Ishikawa (cell line): Measurements from ENCODE around the gene UFC1.

Experiments
- CEBPB ChIP-seq: IDR thresholded peaks from 2 replicates; pipeline ENCODE4 v1.6.1; 2012
- CREB1 ChIP-seq: IDR thresholded peaks from 2 replicates; pipeline ENCODE4 v1.6.1; 2012; ENCODE audit warnings: low read depth
- EGR1 ChIP-seq: IDR thresholded peaks from 2 replicates; pipeline ENCODE4 v1.6.1; 2012
- EP300 ChIP-seq: IDR thresholded peaks from 2 replicates; pipeline ENCODE4 v1.6.1; 2012; ENCODE audit warnings: borderline replicate concordance
- FOXM1 ChIP-seq: IDR thresholded peaks from 2 replicates; pipeline ENCODE4 v1.6.1; 2012; ENCODE audit warnings: low read depth, borderline replicate concordance
- MAX ChIP-seq: IDR thresholded peaks from 2 replicates; pipeline ENCODE4 v1.6.1; 2012
- NFIC ChIP-seq: IDR thresholded peaks from 2 replicates; pipeline ENCODE4 v1.6.1; 2012
- RAD21 ChIP-seq: IDR thresholded peaks from 2 replicates; pipeline ENCODE4 v1.6.1; 2012; ENCODE audit warnings: low read depth
- TAF1 ChIP-seq: IDR thresholded peaks from 2 replicates; pipeline ENCODE4 v1.6.1; 2012; ENCODE audit warnings: low read depth, mild to moderate bottlenecking
- TCF12 ChIP-seq: IDR thresholded peaks from 2 replicates; pipeline ENCODE4 v1.6.1; 2012; ENCODE audit warnings: low read depth
- TEAD4 ChIP-seq: IDR thresholded peaks from 2 replicates; pipeline ENCODE4 v1.6.1; 2012
- YY1 ChIP-seq: IDR thresholded peaks from 2 replicates; pipeline ENCODE4 v1.6.1; 2012; ENCODE audit warnings: low read depth
- ZBTB7A ChIP-seq: IDR thresholded peaks from 2 replicates; pipeline ENCODE4 v1.6.1; 2012; ENCODE audit warnings: low read depth
- TF ChIP-seq, protein P1 (sequence below): IDR thresholded peaks from 2 replicates; pipeline ENCODE4 v1.6.1; 2012; ENCODE audit warnings: low read depth, mild to moderate bottlenecking
- TF ChIP-seq, protein P2 (sequence below): IDR thresholded peaks from 2 replicates; pipeline ENCODE4 v1.6.1; 2012

The UFC1 gene

GRCh38 chr1:161159087-161159912 is 5.5 kb downstream of the UFC1 start, which contains the start of gene USP21:
Gene USP21, plus strand, starts transcription at chr1:161159500. Its CDS starts 1,141 bp downstream, at chr1:161160641.
- TF ChIP-seq EP300 (0 out of 2 replicates have a peak, but pooled peaks have one; percentile 22), CREB1 (no peak), MAX (peak; percentile 12), TAF1 (peak; percentile 100), YY1 (peak; percentile 97), TCF12 (peak; percentile 62), FOXM1 (no peak)

DNA sequence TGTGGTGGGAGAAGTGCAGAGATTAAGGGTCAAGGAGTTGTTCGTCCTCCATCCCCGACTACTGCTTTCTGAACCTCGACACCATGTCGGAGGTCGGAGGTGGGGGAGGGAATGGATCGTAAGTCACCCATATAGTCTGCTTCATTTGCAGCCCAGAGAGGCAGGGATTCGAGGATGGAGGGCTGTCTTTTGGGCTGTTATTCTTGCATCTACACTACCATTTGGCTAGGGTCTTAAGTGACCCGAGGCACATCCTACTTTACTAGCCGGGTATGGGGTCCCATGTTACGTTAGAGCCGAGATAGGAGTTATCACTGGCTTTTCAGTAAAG is 6.1 kb downstream of the UFC1 start:
- no peak for TF ChIP-seq NFIC
- TF ChIP-seq CEBPB: no peak
- no peak for TF ChIP-seq RAD21
- no peak for TF ChIP-seq TCF12
- no peak for TF ChIP-seq MAX
- TF ChIP-seq, protein P1, sequence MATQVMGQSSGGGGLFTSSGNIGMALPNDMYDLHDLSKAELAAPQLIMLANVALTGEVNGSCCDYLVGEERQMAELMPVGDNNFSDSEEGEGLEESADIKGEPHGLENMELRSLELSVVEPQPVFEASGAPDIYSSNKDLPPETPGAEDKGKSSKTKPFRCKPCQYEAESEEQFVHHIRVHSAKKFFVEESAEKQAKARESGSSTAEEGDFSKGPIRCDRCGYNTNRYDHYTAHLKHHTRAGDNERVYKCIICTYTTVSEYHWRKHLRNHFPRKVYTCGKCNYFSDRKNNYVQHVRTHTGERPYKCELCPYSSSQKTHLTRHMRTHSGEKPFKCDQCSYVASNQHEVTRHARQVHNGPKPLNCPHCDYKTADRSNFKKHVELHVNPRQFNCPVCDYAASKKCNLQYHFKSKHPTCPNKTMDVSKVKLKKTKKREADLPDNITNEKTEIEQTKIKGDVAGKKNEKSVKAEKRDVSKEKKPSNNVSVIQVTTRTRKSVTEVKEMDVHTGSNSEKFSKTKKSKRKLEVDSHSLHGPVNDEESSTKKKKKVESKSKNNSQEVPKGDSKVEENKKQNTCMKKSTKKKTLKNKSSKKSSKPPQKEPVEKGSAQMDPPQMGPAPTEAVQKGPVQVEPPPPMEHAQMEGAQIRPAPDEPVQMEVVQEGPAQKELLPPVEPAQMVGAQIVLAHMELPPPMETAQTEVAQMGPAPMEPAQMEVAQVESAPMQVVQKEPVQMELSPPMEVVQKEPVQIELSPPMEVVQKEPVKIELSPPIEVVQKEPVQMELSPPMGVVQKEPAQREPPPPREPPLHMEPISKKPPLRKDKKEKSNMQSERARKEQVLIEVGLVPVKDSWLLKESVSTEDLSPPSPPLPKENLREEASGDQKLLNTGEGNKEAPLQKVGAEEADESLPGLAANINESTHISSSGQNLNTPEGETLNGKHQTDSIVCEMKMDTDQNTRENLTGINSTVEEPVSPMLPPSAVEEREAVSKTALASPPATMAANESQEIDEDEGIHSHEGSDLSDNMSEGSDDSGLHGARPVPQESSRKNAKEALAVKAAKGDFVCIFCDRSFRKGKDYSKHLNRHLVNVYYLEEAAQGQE: no peak
- TF ChIP-seq, protein P2, sequence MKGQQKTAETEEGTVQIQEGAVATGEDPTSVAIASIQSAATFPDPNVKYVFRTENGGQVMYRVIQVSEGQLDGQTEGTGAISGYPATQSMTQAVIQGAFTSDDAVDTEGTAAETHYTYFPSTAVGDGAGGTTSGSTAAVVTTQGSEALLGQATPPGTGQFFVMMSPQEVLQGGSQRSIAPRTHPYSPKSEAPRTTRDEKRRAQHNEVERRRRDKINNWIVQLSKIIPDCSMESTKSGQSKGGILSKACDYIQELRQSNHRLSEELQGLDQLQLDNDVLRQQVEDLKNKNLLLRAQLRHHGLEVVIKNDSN: no peak
- no peak for TF ChIP-seq TEAD4
- TF ChIP-seq EP300: no peak
- no peak for TF ChIP-seq EGR1
- TF ChIP-seq FOXM1: no peak
- no peak for TF ChIP-seq TAF1
- no peak for TF ChIP-seq ZBTB7A
- TF ChIP-seq CREB1: no peak
- no peak for TF ChIP-seq YY1

- no peak for TF ChIP-seq EP300
- no peak for TF ChIP-seq RAD21
- TF ChIP-seq, protein P1: no peak
These were observed 6.9 kb downstream of the UFC1 start for GRCh38 chr1:161160671-161161145.

GRCh38 chr1:161161652-161162051 is 7.9 kb downstream of the UFC1 start:
- TF ChIP-seq ZBTB7A (no peak), YY1 (no peak), CEBPB (no peak), RAD21 (no peak), EP300 (no peak), MAX (no peak)
- TF ChIP-seq, protein P1: no peak
- TF ChIP-seq, protein P2: no peak

GRCh38 chr1:161162052-161162451 is 8.3 kb downstream of the UFC1 start:
- TF ChIP-seq, protein P2: no peak
